HG03175 (cell line): ENCODE results near the gene GSK3B.
A peak's percentile ranks its signal among the peaks of the same experiment; 100 is the strongest.

ENCODE experiments used
- ATAC-seq: cut with Tn5 transposase; IDR thresholded peaks from one replicate; pipeline ENCODE4 v1.9.1; 2021; ENCODE audit warnings: mild to moderate bottlenecking, moderate library complexity; ENCODE audit not compliant: unreplicated experiment

The GSK3B gene

DNA sequence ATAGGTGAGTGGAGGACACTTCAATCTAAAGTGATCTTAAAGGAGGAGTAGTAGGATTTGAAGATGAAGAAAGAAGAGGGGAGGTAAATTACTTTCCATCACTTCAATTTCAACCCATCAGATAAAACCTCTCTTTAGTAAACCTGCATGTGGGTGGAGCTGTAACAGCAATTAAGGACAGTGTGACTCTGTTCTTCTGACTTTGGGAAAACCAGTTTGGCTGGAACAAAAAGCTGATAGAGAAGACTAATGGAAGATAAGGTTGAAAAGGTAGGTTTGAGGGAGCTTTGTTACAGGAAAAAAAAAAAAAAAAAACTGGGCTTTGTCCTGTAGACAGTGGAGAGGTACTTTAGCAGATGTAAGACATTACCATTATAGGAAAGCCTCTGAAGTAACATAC lies 4.5 kb upstream of the GSK3B start:
- no peak for ATAC-seq

DNA sequence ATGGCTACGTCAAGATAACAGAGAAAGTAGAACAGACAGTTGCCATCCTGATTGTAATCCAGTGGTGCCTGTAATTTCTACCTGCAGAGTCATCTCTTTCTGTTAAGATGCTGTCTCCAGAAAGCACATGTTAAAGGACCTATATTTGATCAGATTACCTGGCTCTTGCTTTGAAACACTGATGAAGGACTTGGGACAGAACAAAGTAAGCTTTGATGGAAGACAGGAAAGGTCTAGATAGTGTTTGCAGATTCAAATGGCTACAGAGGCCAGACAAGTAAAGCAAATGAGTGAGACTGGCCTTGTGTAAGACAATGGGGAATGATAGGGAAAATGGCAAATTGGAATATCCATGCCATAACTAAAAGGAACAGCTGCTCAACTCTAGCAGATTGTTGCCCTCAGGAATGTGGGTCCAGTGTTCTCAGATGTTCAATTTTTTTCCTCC lies 1.8 kb upstream of the GSK3B start:
- ATAC-seq, result no peak

DNA sequence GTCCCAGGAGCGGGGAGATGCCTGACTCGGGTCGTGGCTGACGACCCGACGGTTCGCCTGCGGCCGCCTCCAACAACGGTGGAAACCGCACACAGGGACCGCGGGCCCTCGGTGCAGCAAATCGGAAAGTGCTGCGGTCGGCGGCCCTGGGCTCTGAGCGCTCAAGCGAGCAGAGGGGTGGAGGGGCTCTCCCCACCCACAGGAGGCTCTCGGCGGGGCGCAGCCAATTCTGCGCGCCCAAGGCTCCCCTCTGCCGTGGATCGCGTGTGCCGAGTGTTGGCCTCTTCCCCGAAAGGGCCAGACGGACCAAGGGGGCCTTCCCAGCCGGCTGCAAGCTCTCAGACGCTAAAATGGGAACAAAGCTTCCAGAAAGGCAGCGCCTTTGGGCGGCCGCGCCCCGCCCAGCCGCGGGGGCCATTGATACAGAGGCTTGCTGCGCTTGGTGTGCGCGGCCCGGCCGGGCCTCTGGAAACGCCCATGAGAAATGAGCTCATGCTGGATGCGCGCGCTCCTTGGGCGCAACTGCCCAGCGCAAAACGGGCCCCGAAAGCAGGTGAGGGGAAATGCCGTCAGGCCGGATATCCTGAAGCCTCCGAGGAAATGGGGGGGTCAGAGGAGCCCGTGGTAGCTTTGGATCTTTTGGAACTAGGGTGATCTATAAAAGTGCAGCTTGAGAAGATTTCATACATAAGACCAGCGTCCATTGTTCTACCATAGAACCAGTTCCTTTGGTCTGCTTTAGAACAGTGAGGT lies 1.2 kb upstream of the GSK3B start:
- peak; percentile 49 for ATAC-seq

DNA sequence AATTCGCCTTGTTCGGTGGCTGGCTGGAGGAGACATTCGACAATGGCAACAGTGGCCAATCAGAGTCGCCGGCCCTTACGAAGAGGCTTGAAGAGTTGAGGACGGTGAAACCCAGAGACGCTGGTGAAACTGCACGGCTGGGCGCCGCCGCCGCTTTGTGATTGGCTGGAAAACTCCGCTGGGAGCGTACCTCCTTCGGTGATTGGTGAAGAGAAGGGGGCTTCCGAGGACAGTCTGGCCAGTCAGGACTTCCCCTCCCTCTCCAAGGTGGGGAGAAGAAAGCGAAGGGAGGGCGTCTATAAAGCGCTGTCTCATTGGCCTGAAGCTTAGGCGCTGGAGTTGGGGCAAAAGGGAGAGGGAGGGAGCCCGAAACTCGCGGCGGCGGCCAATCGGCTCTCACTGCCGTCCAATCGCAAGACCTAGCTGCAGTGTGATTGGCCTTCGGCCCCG lies 554 bp upstream of the GSK3B start:
- peak; percentile 72 for ATAC-seq

DNA sequence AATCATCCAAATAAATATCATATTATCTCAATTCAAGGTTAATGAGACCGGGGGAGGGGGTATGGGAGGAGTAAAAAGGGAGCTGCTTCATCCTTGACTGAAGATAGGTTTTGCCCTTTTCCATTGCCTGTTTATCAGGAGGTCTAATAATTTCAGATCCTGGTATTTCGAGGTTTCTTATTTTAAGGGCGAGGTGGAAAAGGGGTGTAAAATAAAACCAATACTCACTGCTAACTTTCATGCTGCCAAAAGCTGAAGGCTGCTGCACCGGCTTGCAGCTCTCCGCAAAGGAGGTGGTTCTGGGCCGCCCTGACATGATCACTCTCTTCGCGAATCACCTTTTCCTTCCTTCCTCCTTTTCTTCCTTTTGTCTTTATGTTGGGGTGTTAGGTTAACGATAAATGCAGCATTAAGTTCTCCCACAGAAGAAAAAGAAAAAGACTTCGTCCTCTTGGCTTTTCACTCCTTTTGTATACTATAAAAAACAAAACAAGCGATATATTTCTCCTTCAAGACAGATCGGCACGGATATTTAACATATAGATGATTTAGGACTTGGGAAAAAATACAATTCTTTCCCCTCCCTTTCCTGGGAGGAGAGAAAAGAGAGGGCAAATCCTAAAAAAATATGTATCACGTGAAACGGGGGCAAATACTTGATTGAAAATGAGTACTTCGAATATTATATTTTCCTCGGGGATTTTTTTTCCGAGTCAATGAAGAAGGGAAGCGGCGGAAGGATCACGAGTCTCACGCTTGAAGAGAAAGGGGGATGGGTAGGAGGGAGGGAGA lies 932 bp downstream of the GSK3B start:
- ATAC-seq, result no peak

DNA sequence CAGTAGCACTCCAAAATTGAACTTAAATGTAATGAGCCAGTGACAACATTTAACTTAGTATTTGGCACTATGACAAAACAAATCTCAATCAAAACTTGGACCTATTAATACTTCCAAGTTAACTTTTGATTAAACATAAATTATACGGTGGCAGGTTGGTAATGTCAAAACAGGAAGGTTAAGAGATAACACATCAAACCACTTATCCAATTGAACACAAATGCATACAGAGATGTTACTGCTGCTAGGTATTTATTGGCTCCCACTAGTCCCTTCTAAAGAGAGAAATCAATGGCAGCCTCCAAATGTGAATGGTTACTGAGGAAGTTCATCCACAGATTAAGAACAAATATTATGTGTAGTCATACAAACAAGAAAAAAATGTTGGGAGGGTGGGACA lies 1.8 kb downstream of the GSK3B start:
- no peak for ATAC-seq

DNA sequence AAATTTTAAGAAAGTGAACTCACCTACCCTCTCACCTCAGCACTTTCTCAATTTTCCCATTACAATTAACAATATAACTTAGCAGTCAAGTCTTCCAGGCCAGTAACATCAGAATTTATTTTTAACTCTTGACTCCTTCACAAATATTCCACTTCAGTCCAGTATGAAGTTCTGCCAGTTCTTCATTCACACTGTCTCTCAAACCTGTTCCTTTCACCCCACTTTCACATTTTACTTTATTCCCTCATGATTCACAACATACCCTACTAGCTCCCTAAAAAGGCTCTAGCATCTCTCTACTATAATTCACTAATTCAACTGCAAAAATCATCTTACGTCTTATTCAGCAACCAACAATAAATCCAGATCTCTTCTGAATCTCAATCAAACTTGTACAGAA lies 3.8 kb downstream of the GSK3B start:
- no peak for ATAC-seq

DNA sequence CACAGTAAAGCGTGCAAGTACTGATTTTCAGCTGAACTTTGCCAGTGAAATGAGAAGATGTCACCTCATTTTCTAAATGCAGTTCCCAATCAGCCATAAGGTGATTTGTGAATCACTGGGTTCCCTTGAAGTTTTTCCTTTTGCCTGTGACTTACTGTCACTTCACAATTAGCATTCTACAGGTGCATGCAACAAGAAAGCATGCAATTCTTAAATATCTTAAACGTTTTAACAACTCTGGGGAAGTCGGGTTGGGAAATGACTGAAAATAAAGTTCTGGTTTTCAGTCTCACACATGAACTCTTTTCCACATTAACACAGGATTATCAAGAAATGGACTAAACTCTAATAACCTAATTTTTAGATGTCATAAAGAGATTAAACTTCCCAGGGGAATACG lies 5.2 kb downstream of the GSK3B start:
- ATAC-seq, result no peak

GRCh38 chr3:120088622-120089021 lies 5.6 kb downstream of the GSK3B start:
- no peak for ATAC-seq

DNA sequence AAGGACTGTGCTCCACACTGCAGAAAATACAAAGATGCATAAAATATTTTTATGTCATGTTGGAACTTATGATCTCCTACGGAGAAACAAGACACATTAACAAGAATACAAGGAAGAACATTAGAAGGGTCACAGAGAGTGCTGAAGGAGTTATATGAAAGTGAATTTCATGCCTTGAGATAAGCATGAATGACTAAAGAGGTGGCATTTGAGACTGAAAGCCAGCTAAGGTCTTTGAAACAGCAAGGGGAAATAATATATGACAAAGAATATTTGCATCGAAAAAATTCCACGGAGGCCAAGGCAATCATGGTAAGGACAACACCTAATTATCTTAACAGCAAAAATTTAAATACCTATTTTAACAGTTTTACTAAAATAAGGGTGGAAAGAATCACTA lies 12.5 kb downstream of the GSK3B start:
- no peak for ATAC-seq

DNA sequence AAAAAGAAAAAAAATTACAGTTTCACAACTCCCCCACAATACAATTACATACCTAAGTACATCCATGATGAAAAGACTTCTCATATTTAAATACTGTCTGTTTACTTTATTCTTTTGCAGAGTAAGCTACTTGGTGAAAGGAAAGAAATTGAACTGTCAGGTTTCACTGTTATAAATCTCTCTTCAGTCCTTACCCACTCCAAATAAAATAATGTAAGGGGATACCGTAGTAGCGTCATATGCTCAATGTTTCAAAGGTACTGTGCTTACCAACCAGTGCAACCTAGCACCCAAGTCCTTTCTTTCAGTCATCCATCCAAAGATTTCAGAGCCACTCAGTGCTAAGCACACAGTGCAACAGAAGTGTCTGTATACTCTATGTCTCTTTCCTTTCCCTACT lies 13.4 kb downstream of the GSK3B start:
- no peak for ATAC-seq

DNA sequence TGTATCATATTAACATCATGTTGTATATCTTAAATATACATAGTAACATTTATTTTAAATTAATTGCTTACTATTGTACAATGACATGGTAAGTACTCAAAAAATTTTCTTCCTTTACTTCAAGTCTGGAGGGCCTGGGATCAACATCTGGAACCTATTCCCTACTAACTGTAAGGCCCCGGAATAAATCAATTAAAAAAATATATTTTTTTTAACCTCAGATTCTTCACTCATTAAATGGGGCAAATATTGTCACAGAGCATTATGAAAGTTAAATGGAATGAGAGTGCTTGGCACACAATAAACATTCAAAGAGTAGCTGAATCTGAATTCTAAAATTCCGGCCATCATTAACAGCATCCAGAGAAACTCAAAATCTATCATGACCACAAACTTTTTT lies 16.5 kb downstream of the GSK3B start:
- no peak for ATAC-seq

DNA sequence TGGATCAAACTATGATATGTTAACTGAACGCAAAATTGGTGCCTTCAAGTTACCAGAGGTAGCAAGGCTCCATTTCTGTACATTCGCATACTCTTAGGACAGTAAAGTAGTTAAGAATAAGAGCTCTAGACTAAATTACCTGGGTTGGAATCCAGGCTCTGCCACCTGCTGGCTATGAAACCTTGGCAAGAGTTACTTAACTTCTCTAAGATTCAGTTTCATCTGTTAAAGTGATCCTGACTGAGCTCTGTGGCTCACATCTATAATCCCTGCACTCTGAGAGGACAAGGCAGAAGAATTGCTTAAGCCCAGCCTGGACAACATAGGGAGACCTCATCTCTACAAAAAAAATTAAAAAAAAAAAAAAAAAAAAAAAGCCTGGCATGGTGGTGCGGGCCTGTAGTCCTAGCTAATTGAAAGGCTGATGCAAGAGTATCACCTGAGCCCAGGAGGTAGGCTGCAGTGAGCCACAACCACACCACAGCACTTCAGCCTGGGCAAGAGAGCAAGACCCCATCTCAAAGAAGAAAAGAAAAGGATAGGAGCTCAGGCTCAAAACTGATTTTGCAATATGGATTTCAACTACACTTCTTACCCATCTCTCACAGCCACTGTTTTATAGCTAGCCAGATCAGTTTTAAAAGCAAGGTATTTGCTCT lies 21.3 kb downstream of the GSK3B start:
- no peak for ATAC-seq

DNA sequence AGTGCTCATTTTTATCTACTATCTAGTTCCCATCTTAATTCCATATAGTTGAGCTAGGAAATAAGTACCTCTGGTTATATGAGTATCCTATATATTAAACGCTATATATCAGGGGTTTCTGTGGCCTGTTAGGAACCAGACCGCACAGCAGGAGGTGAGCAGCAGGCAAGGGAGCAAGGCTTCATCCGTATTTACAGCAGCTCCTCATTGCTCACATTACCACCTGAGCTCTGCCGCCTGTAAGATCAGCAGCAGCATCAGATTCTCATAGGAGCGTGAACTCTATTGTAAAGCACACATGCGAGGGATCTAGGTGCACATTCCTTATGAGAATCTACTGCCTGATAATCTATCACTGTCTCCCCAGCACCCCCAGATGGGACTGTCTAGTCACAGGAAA lies 23.0 kb downstream of the GSK3B start:
- ATAC-seq, result no peak

DNA sequence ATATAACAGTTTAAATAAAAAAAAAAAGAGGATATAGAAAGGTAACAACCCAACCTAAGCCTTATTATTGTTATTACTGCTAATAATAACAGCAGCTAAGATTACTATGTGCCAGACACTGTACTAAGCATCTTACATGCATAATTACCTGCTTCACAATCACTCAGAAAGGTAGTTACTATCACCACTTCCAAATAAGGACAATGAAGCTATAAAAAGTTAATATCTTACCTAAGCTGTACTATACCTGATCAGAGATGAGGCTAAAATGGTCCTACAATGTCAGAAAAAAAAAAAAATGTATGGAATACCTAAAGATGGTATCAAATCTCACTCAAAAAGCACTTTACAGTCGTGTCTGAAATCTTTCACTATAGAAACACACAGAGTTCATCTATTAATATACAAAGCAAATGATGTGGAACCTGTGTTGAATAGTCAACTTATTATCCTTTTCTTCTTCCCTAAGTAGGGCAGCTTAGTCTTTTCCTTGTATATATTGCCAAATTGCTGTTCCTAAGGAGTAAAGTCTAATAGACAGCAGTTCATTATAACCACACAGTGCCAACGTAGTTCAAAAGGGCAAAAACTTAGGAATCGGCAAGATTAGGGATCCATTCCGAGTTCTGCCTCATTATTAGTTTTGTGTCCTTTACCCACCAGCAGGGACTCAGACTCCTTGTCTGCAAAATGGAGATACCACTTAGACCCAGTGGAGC lies 23.8 kb downstream of the GSK3B start:
- no peak for ATAC-seq

DNA sequence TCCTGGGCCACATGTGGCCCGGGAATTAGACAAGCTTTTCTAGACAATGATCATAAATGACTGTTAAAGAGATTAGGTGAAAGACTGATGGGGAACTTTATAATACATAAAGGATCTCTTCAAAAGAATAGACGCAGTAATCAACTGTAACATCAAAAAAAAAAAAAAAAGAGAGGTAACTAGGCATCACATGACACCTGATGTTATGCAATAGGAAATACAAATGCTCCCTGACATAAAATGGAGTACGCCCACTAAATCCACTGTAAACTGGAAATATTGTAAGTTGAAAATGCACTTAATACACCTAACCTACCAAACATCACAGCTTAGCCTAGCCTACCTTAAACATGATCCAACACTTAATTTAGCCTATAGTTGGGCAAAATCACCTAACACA lies 27.2 kb downstream of the GSK3B start:
- no peak for ATAC-seq

GRCh38 chr3:120066634-120067033 lies 27.6 kb downstream of the GSK3B start:
- no peak for ATAC-seq

DNA sequence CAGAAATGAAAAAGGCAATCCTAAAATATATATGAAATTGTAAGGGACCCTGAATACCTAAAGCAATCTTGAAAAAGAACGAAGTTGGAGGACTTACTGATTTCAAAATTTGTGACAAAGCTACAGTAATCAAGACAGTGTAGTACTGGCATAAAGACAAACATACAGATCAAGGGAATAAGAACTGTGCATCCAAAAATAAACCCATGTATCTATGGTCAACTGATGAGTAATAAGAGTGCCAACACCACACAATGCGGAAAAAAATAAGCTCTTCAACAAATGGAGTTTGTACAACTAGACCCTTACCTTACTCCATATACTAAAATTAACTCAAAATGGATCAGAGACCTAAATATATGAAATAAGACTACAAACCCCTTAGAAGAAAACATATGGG lies 29.6 kb downstream of the GSK3B start:
- ATAC-seq, result no peak

GRCh38 chr3:120062474-120062873 lies 31.8 kb downstream of the GSK3B start:
- no peak for ATAC-seq

DNA sequence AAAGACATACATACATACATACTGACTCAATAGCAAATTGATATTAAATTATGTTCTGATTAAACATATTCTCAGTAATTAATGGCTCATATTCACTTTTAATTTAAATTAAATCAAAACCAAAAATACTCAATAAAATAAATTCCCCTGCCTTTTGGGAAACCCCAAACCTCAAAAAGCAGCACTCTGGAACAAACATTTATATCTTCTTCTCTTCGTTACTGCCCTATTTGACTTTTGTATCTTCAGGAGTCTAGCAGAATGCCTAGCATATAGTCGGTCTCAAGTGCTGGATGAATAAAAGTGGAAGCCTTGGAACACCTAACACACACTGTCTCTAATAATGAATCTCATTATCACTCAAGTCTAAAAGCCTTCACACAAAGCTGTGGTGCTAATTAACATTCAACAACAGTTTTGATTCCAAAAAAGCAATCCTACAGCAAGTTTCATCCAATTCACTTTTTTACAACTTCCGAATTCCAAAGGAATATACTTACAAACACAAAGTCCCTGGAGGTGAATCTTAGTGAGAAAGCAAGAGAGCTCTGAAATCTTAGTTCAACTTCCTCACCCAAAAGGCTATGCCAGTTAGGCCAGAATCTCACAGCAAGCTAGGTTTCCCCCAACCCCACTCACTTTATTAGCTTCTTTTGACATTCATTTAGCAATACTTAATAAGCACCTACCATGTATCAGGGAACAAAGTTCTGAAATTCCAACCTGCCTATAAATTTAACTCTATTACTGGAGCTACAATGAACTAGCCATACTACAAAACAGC lies 35.0 kb downstream of the GSK3B start:
- no peak for ATAC-seq
